ENCODE measurements around the gene PRPF18.
"Not testable (repeated sequence)": the region's sequence is repeated elsewhere in the genome, so short reads cannot be mapped to it uniquely, and the experiment has no call there.

DNA sequence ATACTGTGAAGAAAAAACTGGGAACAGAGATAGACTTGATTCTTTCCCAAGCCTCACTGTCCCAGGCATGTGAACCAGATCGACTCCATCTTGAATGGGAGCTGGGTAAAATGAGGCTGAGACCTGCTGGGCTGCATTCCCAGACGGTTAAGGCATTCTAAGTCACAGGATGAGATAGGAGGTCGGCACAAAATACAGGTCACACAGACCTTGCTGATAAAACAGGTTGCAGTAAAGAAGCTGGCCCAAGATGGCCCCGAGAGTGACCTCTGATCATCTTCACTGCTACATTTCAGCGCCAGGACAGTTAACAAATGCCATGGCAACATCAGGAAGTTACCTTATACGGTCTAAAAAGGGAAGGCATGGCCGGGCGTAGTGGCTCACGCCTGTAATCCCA, 48.8 kb upstream of the PRPF18 start:
- not testable (repeated sequence) for TF ChIP-seq ESRRG (CRISPR knock-in tag; IDR thresholded peaks at IDR 0.05); ARNTL (CRISPR knock-in tag; IDR thresholded peaks at IDR 0.05; ENCODE audit: borderline replicate concordance, low read depth); ZFP30 (CRISPR knock-in tag; IDR thresholded peaks at IDR 0.05); ZNF565 (CRISPR knock-in tag; conservative IDR thresholded peaks at IDR 0.05; ENCODE audit: low read depth); ZNF8 (CRISPR knock-in tag; IDR thresholded peaks at IDR 0.05); RARB (CRISPR knock-in tag; IDR thresholded peaks at IDR 0.05); ISL1 (CRISPR knock-in tag; IDR thresholded peaks at IDR 0.05); GLIS3 (CRISPR knock-in tag; IDR thresholded peaks at IDR 0.05); CSDC2 (CRISPR knock-in tag; IDR thresholded peaks at IDR 0.05)
- TF ChIP-seq, protein P1, sequence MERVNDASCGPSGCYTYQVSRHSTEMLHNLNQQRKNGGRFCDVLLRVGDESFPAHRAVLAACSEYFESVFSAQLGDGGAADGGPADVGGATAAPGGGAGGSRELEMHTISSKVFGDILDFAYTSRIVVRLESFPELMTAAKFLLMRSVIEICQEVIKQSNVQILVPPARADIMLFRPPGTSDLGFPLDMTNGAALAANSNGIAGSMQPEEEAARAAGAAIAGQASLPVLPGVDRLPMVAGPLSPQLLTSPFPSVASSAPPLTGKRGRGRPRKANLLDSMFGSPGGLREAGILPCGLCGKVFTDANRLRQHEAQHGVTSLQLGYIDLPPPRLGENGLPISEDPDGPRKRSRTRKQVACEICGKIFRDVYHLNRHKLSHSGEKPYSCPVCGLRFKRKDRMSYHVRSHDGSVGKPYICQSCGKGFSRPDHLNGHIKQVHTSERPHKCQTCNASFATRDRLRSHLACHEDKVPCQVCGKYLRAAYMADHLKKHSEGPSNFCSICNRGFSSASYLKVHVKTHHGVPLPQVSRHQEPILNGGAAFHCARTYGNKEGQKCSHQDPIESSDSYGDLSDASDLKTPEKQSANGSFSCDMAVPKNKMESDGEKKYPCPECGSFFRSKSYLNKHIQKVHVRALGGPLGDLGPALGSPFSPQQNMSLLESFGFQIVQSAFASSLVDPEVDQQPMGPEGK (CRISPR knock-in tag; IDR thresholded peaks at IDR 0.05; ENCODE audit: borderline replicate concordance), result not testable (repeated sequence)

Measured in SK-N-SH treated with all-trans-retinoic acid at 6 μM for 48 hours (cell line).